Activated CD4-positive, CD25-positive, alpha-beta regulatory T cell treated with anti-CD3 and anti-CD28 coated beads, Interleukin-2, amount 50 U/mL, for 24 hours (primary cell): ENCODE results near the gene ABCA2.

Source experiments
- ATAC-seq, 2 donors: fragments of 150-1000 bp; cut with Tn5 transposase; one replicate each; pipeline ENCODE4 v1.10.0; 2021; ENCODE audit warnings: mild to moderate bottlenecking in 1 of 2, moderate library complexity in 1 of 2

Gene ABCA2

GRCh38 chr9:137029058-137029936 is 1.3 kb upstream of the ABCA2 start:
- peak; percentile 36 to 39 for ATAC-seq

DNA sequence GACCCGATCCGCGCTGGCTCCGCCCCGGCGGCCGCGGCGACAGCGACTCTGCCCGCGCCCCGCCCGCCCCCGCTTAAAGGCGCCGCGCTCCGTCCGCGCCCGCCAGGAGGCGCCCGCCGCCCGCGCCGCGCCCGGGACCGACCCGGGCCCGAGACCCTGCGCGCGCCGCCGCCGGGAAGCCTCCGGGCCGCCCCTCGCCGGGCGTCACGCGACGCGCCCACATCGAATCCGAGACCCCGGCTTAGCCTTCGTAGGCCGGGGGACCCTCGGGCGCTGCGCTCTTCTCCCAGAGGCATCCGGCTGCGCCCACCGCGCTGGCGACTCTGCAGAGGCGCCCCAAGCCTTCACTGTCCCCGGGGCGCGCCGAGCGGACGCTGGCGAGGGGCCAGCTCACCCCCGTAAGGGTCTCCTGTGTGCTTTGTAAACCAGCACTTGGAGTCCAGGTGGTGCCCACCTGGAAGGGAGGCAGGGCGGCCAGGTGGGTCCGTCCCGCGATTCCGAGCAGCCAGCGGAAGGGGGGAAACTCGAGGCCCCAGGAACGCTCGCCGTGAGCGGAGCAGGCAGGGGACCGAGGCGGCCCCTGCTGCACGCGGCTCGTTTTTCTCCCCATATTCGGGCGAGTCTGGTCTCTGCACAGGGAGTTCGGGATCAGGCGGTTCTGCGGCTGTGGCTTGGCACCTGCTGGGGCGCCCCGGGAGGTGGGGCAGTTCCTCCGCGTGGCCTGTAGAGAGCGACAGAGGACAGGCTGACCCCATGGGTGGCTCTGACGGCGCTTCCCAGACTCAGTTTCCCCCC is 423 bp upstream of the ABCA2 start:
- ATAC-seq: peak; percentile 42 to 62

DNA sequence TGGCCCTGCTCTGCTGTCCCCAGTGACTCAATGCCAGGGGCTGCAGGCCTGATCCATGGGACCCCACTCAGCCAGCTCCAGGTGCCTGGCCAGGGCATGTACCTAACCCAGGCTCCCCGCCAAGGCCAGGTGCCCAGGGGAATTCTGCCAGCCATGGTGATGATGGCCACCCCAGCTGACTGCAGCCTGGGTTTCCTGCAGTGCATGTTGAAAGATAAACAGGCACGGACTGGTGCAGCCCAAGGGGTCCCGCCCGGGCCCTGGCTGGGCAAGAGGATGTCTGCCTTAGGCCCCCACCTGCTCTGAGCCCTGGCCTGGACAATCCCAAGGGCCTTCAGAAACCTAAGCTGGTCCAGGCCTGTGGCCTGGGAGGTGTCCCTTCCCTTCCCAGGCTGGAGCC is 1.2 kb downstream of the ABCA2 start:
- ATAC-seq: no peak

GRCh38 chr9:137026384-137026783 is 1.7 kb downstream of the ABCA2 start:
- ATAC-seq: no peak

GRCh38 chr9:137025517-137025966 is 2.5 kb downstream of the ABCA2 start:
- ATAC-seq: no peak

DNA sequence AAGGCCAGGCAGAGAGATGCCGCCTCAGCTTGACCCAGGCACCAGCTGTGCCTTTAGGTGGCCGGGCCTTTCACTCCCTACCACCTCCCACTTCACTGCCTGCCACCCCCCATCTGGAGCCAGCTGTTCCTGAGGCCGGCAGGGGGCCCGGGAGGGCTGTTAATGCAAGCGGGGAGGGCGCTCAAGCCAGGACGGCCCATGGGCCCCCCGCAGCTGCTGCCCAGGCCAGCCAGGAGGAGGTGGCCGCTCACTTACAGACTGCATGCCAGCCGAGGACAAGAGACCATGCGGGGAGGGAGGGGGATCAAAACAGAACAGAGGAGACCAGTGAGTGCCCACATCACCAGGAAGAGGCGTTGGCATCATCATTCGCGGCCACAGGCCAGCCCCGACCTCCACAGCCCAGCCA is 4.5 kb downstream of the ABCA2 start:
- ATAC-seq: no peak

DNA sequence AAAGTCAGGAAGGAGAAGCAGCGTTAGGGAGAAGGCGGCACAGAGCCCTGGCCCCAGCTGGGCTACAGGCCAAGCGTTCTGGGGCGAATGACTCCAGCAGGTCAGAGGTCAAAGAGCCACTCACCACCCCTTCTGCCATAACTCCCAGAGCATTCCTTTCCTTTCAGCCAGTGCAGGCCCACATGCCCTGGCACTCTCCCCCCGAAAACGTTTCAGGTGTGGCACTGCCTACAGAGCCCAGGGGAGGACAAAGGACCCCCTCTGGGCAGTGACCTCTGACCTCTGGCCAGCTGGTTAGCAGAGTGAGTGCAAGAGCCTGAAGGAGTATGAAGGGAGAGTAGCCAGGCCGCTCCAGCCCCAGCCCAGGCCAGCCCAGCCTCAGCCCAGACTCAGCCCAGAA is 4.9 kb downstream of the ABCA2 start:
- no peak for ATAC-seq

GRCh38 chr9:137022662-137023008 is 5.4 kb downstream of the ABCA2 start:
- no peak for ATAC-seq

DNA sequence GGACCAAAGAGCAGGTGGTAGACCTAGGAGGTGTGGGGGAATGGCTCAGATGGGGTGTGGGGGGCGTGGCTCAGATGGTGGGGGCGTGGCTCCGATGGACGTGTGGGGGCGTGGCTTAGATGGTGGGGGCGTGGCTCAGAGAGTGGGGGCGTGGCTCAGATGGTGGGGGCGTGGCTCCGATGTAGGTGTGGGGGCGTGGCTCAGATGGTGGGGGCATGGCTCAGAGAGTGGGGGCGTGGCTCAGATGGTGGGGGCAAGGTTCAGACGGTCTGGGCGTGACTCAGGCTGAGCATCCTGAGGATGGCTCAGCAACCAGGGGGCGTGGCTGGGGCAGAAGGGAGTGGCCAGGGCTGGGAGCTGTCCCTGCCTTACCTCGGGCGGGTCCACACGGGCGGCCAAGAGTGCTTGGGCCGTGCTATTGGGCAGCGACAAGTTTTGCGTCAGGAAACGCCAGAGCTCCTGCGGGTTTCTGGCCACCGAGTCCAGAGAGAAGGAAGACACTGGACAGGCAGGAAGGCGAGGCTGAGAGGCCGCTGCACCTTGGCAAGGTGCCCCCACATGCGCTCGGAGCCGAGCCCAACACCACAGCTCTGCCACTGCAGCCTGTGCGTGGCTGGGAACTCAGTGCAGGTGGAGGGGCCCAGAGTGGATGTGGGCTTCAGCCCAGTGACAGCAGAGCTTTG is 5.9 kb downstream of the ABCA2 start:
- ATAC-seq: peak; percentile 76 to 89

- no peak for ATAC-seq
Measured at GRCh38 chr9:137021568-137021978, 6.5 kb downstream of the ABCA2 start.

- ATAC-seq: no peak
Measured at GRCh38 chr9:137020771-137021567, 7.1 kb downstream of the ABCA2 start.

DNA sequence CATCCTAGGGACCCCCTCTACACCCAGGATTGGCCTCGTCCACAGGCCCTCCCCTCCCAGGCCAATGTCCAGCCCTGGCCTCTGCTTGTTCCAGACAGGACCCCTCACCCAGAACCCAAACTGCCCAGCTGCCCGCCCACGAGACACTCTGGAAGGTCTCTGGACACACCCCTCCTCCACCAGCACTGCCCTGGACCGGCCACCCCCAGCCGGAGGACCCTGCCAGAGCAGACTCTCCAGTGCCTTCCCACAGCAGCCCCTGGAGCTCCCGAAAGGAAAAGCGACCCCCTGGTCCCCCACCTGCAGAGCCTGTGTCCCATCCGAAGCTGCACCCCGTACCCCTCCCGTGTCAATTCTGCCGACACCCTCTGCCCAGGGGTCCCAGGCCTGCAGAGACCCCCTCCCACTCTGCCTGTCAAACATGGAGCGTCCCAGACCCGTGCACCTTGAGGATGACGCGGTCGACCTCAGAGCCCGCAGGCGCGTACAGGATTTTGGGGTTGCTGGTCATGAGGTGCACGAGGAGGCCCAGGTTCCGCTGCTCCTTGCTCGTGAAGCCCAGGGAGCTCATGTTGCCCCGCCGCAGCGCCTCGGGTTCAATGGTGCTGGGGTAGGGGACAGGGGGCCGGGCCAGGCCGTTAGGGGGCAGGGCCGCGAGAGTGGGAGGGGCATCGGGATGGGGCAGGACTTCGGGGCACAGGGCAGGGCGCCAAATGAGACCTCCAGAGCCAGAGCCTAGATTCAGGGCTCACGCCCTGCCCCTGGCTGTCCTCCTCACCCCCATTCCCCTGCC is 8.0 kb downstream of the ABCA2 start:
- no peak for ATAC-seq

DNA sequence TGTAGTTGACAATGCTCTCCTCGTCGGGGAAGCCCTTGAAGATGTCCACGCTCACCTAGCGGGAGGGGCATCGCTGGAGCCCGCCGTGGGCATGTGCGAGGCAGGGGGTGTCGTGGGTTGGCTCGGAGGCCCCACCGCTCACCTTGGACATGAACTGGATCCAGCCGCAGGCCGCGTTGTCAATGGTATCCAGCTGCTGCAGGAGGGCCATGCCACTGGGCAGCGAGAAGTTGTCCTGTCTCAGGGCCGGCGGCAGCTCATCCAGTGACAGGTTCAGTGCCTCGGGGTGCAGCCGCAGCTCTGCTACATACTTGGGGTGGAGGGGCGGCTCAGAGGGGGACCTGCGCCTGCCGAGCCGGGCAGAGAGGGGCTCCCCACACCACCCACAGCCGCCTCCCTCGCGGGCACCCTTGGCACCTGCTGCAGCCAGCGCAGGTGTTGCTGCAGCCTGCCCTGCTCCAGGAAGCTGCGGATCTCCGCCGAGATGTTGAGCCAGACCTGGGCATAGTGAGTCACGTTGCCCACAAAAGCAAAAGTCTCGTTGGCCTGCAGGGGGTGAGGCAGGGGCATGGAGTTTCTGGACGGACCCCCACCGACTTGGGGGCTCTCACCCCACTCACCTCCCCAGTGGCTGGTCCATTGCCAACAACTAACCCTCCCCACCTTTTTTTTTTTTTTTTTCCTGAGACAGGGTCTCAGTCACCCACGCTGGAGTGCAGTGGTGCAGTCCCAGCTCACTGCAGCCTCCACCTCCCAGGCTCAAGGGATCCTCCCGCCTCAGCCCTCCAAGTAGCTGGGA is 9.1 kb downstream of the ABCA2 start:
- no peak for ATAC-seq

DNA sequence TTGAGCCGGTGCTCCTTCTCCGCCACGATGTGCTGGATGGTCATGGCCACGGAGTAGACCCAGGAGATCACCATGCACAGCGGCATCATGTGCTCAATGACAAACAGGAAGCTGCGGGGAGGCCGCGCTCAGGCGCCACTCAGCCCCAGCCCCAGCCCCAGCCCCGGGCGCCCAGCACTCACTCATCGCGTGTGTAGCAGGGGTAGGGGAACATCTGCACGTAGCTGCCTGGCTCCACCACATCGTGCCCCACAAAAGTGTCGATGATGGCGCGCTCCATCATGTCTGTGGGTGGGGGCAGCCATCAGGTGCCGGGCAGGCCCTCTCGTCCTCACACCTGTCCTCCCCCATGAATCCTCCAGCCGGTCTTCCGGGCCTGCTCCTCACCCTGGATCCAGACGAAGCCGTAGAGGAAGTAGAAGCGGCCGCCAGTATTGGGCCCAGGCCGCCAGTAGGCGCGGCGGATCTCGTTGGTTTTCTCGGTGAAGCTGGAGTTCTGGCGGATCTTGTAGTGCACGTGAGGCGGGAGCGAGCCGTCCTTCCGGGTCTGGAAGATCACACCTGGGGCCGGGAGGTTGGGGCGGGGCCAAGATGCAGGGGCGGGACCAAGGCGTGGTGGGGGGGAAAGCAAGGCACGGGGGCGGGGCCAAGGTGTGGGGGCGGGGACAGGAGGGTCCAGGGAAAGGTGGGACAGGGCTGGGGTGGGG is 10.1 kb downstream of the ABCA2 start:
- no peak for ATAC-seq

GRCh38 chr9:137017071-137017470 is 11.0 kb downstream of the ABCA2 start:
- no peak for ATAC-seq

GRCh38 chr9:137016436-137016835 is 11.6 kb downstream of the ABCA2 start:
- ATAC-seq: no peak

DNA sequence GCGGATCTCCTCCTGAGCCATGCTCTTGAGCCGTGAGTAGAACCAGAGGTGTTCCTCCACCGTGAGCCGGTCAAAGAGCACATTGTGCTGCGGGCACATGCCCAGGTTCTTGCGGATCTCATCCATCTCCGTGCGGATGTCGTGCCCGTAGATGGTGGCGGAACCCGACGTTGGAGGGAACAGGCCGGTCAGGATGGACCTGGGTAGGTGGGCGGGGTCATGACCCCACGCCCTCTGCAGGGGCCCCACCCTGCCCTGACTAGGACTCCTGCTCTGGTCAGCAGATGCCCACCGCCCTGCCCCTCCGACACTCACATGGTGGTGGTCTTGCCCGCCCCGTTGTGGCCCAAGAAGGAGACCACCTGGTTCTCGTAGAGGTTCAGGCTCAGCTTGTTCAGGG is 12.1 kb downstream of the ABCA2 start:
- no peak for ATAC-seq

DNA sequence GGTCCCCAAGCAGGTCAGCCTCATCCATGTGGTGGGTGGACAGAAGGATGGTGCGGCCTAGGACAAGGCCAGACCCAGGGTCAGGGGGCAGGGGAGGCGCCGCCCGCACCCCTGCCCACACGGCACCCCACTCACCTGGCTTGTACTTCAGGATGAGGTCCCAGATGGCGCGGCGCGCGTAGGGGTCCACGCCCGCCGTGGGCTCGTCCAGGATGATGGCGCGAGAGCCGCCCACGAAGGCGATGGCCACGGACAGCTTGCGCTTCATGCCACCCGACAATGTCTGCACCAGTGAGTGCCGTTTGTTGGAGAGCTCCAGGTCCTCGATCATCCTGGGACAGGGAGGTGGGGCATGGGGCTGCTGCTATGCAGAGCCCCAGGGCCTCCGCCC is 12.5 kb downstream of the ABCA2 start:
- no peak for ATAC-seq

DNA sequence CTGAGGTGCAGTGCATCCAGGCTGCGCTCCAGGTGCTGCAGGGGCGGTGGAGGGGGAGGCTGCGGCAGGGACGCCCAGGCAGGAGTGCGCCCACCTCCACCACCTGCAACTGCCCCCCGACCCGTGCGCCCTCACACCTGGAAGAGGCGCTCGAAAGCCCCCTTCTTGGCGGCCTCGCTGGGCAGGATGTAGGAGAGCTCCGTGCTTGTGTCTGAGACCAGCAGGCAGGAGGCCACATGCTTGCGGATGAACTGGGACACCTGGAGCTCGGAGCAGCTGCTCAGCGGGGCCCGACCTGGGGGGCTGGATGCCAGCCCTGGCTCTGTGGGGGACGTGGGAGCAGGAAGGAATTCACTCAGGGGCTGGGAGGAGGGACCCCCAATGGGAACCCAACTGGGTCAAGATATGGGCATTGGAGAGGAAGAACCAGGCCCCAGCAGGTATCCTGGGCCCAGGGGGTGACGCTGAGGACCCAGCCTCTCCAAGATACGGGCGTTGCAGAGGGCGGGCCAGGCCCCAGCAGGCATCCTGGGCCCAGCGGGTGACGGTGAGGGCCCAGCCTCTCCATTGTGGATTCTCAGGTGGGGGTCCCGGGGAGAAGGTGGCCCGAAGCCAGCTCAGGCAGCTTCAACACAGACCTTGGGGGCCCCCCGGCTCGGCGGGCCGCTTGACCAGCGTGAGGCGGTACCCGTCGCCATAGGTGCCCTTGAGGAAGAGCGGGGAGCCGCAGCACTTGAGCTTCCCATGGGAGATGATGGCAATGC is 13.1 kb downstream of the ABCA2 start:
- ATAC-seq: no peak
